Ovary (tissue), 3 donors: ENCODE measurements around the gene TMEM8B.

Source experiments
- CTCF ChIP-seq, 3 donors: fragments of 450-650 bp in 2 of 3; fragments of 200-600 bp in 1 of 3; IDR thresholded peaks; one replicate each; pipeline versions ENCODE4 v1.5.1 to v1.8.0; 2016 to 2022; ENCODE audit warnings: antibody characterized with exemption in 3 of 3, mild to moderate bottlenecking in 1 of 3
- POLR2A ChIP-seq: fragments of 450-650 bp; IDR thresholded peaks from one replicate; pipeline ENCODE4 v1.6.1; 2017; ENCODE audit warnings: antibody characterized with exemption, mild to moderate bottlenecking, moderate library complexity
- donor health status: DM: no; HTN: no; CAD: no.

- no peak for TF ChIP-seq CTCF (IDR thresholded peaks at IDR 0.05)
- no peak for TF ChIP-seq POLR2A
Observed at GRCh38 chr9:35816708-35817107, 12.3 kb upstream of the TMEM8B start.
